H4 (cell line): ENCODE results near the gene DMC1. TPM values are rescaled to one million over a fixed set of nuclear protein-coding genes. Genes with fewer than 3 reads are reported as not detected.

Source experiments
- DNase-seq: peaks from one replicate; pipeline ENCODE4 v3.0.0-alpha.2; 2015; ENCODE audit warnings: low spot score
- total RNA-seq: library from RNA; depleted of rRNA; stranded (reverse); fragments of >200 nt; shearing (Covaris generic); gene quantifications from 2 replicates; pipeline ENCODE4 v1.2.3, GENCODE V29; 2014

DMC1 gene
- total RNA-seq, 1 experiment from 2014 or later, result 0.14 TPM

- DNase-seq, result no peak
These were observed 67.0 kb downstream of the DMC1 start for GRCh38 chr22:38503021-38503420.

GRCh38 chr22:38501797-38502672, 67.9 kb downstream of the DMC1 start:
- DNase-seq, result no peak

GRCh38 chr22:38497869-38498268, 72.1 kb downstream of the DMC1 start:
- DNase-seq, result no peak

GRCh38 chr22:38494939-38495338, 75.0 kb downstream of the DMC1 start:
- no peak for DNase-seq

- no peak for DNase-seq
These were observed 75.5 kb downstream of the DMC1 start for GRCh38 chr22:38494498-38494897.

- DNase-seq, result no peak
These were observed 78.2 kb downstream of the DMC1 start for GRCh38 chr22:38491707-38492348.

- DNase-seq, result peak; percentile 58
These were observed 79.1 kb downstream of the DMC1 start for GRCh38 chr22:38490915-38491314.

- no peak for DNase-seq
These were observed 79.5 kb downstream of the DMC1 start for GRCh38 chr22:38490475-38490874.

- no peak for DNase-seq
These were observed 80.3 kb downstream of the DMC1 start for GRCh38 chr22:38489561-38490145.

- DNase-seq, result no peak
These were observed 80.8 kb downstream of the DMC1 start for GRCh38 chr22:38489142-38489541.

- no peak for DNase-seq
These were observed 82.0 kb downstream of the DMC1 start for GRCh38 chr22:38487946-38488345.

GRCh38 chr22:38485783-38486182, 84.2 kb downstream of the DMC1 start:
- DNase-seq, result no peak

GRCh38 chr22:38484244-38484643, 85.7 kb downstream of the DMC1 start:
- no peak for DNase-seq

GRCh38 chr22:38482662-38483308, 87.2 kb downstream of the DMC1 start:
- no peak for DNase-seq

GRCh38 chr22:38481871-38482332, 88.1 kb downstream of the DMC1 start:
- DNase-seq, result no peak

- no peak for DNase-seq
These were observed 88.7 kb downstream of the DMC1 start for GRCh38 chr22:38481162-38481870.

GRCh38 chr22:38479096-38479837, 90.7 kb downstream of the DMC1 start:
- no peak for DNase-seq

GRCh38 chr22:38477585-38477984, 92.4 kb downstream of the DMC1 start:
- peak; percentile 2 for DNase-seq

- peak; percentile 2 for DNase-seq
These were observed 95.9 kb downstream of the DMC1 start for GRCh38 chr22:38474003-38474607.

- DNase-seq, result no peak
These were observed 98.7 kb downstream of the DMC1 start for GRCh38 chr22:38471237-38471636.
